Panc1 (cell line): Measurements from ENCODE around the gene CHST15. TPM values are rescaled to one million over a fixed set of nuclear protein-coding genes. Genes with fewer than 3 reads are reported as not detected.

ENCODE experiments used
- ATAC-seq: fragments of 200-7000 bp; cut with Tn5 transposase; 2 replicates; pipeline ENCODE4 v1.9.1; 2020; ENCODE audit warnings: mild to moderate bottlenecking, moderate library complexity
- BruUV-seq: library from RNA; stranded (reverse); fragments of 400-500 nt; replicated peaks from 2 replicates; lab custom pipeline; 2021; lab: Mats Ljungman, UMichigan
- CTCF ChIA-PET: fragments of 300-600 bp; sonication (Branson Sonifier 250); formaldehyde crosslinking; loops from one replicate; lab custom pipeline; 2022; ENCODE audit warnings: antibody characterized with exemption; lab: Charles Lee
- POLR2A ChIA-PET: fragments of 300-600 bp; sonication (Branson Sonifier 250); formaldehyde crosslinking; loops from one replicate; lab custom pipeline; 2022; ENCODE audit warnings: antibody characterized with exemption; lab: Charles Lee
- DNase-seq: peaks from one replicate; pipeline ENCODE4 v3.0.0-alpha.2; 2010; ENCODE audit warnings: low read depth, low spot score
- H3K27ac ChIP-seq: 2 replicates; pipeline ENCODE4 v1.5.1; 2011; ENCODE audit warnings: mild to moderate bottlenecking, low read length, inconsistent platforms
- H3K27me3 ChIP-seq: fragments of 200-500 bp; sonication (Bioruptor generic); 2 replicates; pipeline ENCODE4 v1.6.0; 2014; ENCODE audit warnings: low read length, inconsistent platforms; ENCODE audit not compliant: control insufficient read depth, insufficient read depth
- H3K36me3 ChIP-seq: fragments of 200-500 bp; sonication (Bioruptor generic); 2 replicates; pipeline ENCODE4 v1.5.1; 2014; ENCODE audit warnings: inconsistent platforms, mild to moderate bottlenecking, low read length, moderate library complexity; ENCODE audit not compliant: control insufficient read depth, insufficient read depth
- H3K4me1 ChIP-seq: 2 replicates; pipeline ENCODE4 v1.5.1; 2011; ENCODE audit warnings: inconsistent platforms, mild to moderate bottlenecking, low read length, moderate library complexity; ENCODE audit not compliant: control insufficient read depth, insufficient read depth
- H3K4me3 ChIP-seq, 2 experiments: 2 replicates each; pipeline ENCODE4 v1.5.1; 2011 to 2012; ENCODE audit warnings: low read depth in 2 of 2, low read length in 2 of 2, mild to moderate bottlenecking in 2 of 2, inconsistent platforms in 1 of 2, moderate library complexity in 1 of 2
- H3K9me3 ChIP-seq: fragments of 200-500 bp; sonication (Bioruptor generic); 2 replicates; pipeline ENCODE4 v1.5.1; 2014; ENCODE audit warnings: low read depth, mild to moderate bottlenecking, inconsistent platforms, low read length, moderate library complexity; ENCODE audit not compliant: control insufficient read depth, insufficient read depth
- CTCF ChIP-seq: fragments of 450-650 bp; IDR thresholded peaks from 2 replicates; pipeline ENCODE4 v1.5.1; 2017; ENCODE audit warnings: mild to moderate bottlenecking
- POLR2AphosphoS5 ChIP-seq: IDR thresholded peaks from 2 replicates; pipeline ENCODE4 v1.6.1; 2012; ENCODE audit warnings: mild to moderate bottlenecking, low read depth, low read length, moderate library complexity
- REST ChIP-seq, 2 experiments: IDR thresholded peaks; 2 replicates each; pipeline ENCODE4 v1.6.1; 2011 to 2012; ENCODE audit warnings: low read depth in 2 of 2, control low read depth in 1 of 2, low read length in 1 of 2, mild to moderate bottlenecking in 1 of 2, moderate library complexity in 1 of 2; ENCODE audit not compliant: insufficient read depth in 1 of 2
- SIN3A ChIP-seq: IDR thresholded peaks from 2 replicates; pipeline ENCODE4 v1.6.1; 2012; ENCODE audit warnings: low read depth, mild to moderate bottlenecking, low read length, moderate library complexity, borderline replicate concordance; ENCODE audit not compliant: insufficient read depth
- TCF7L2 ChIP-seq: IDR thresholded peaks from 2 replicates; pipeline ENCODE4 v1.6.1; 2011; ENCODE audit warnings: mild to moderate bottlenecking, low read depth, low read length, inconsistent platforms
- in situ Hi-C: cut with HindIII; loops from 2 replicates; pipeline ENCODE4 v1.10.0; 2016; ENCODE audit warnings: low sequenced_read_pairs, low pct_unique_long_range_greater_than_20kb
- intact Hi-C: fragments of 100-400 bp; cut with micrococcal nuclease; formaldehyde crosslinking; loops from one replicate; pipeline ENCODE4 v1.10.0; 2022; ENCODE audit not compliant: unreplicated experiment
- total RNA-seq: library from RNA; stranded (reverse); gene quantifications from one replicate; pipeline ENCODE4 v1.2.1, GENCODE V29; 2021; ENCODE audit not compliant: unreplicated experiment

CHST15 gene
- total RNA-seq, 1 experiment from 2014 or later, result 33.2 TPM

- in situ Hi-C loops (no loop called here), intact Hi-C loops (no loop called here)
- CTCF ChIA-PET, result no interaction called here
- Histone ChIP-seq H3K27me3 (no peaks in the 10 kb centered on the region), H3K36me3 (no peaks in the 10 kb centered on the region), H3K9me3 (no peaks in the 10 kb centered on the region), H3K27ac (no peak overlapping the region), H3K4me1 (no peaks in the 10 kb centered on the region), H3K4me3 (no peak overlapping the region)
- BruUV-seq, result no TSS peak
- 0 out of 2 replicates have a peak, but pooled peaks have one; percentile 72 for ATAC-seq
- DNase-seq, result peak; percentile 18
- TF ChIP-seq SIN3A (no peak), POLR2AphosphoS5 (no peak), TCF7L2 (no peak), REST (IDR thresholded peaks at IDR 0.05; ENCODE audit: insufficient read depth in 1 of 2, low read depth in 2 of 2, low read length in 1 of 2) (no peak), CTCF (no peak; the same call in 1 of the 2 replicates)
- POLR2A ChIA-PET, result no interaction called here
Measured at GRCh38 chr10:124025660-124026588, 67.5 kb downstream of the CHST15 start.

GRCh38 chr10:124025152-124025551 is 68.2 kb downstream of the CHST15 start:
- intact Hi-C loops, result no loop called here
- DNase-seq (no peak), ATAC-seq (no peak)
- POLR2A ChIA-PET, result no interaction called here
- Histone ChIP-seq H3K4me3 (no peak overlapping the region), H3K4me1 (no peaks in the 10 kb centered on the region), H3K36me3 (no peaks in the 10 kb centered on the region), H3K27ac (no peak overlapping the region), H3K27me3 (no peaks in the 10 kb centered on the region), H3K9me3 (no peaks in the 10 kb centered on the region)
- CTCF ChIA-PET, result no interaction called here
- in situ Hi-C loops, result no loop called here
- no peak for TF ChIP-seq TCF7L2
- TF ChIP-seq REST (IDR thresholded peaks at IDR 0.05; ENCODE audit: insufficient read depth in 1 of 2, low read depth in 2 of 2, low read length in 1 of 2), result no peak
- no peak for TF ChIP-seq SIN3A
- TF ChIP-seq POLR2AphosphoS5, result no peak
- TF ChIP-seq CTCF, result no peak
- BruUV-seq, result no TSS peak
